Esophagus muscularis mucosa (tissue), 3 donors: ENCODE results near the gene EGFL6.
"Not testable (repeated sequence)": the region's sequence is repeated elsewhere in the genome, so short reads cannot be mapped to it uniquely, and the experiment has no call there.

Experiments used
- CTCF ChIP-seq, 3 experiments: fragments of 200-600 bp in 2 of 3; fragments of 450-650 bp in 1 of 3; sonication (generic) in 2 of 3; IDR thresholded peaks; one replicate each; pipeline ENCODE4 v1.5.1; 2017 to 2019; ENCODE audit warnings: antibody characterized with exemption in 3 of 3, mild to moderate bottlenecking in 2 of 3, moderate library complexity in 1 of 3
- EP300 ChIP-seq: sonication (generic); formaldehyde crosslinking; IDR thresholded peaks from one replicate; pipeline ENCODE4 v1.6.1; 2017; ENCODE audit warnings: antibody characterized with exemption

- TF ChIP-seq CTCF (IDR thresholded peaks at IDR 0.05); EP300: not testable (repeated sequence)
Measured at GRCh38 chrX:13641684-13642083, 72.3 kb downstream of the EGFL6 start.
